ENCODE measurements around the gene BCAS3.
"Not testable (repeated sequence)": the region's sequence is repeated elsewhere in the genome, so short reads cannot be mapped to it uniquely, and the experiment has no call there.

The BCAS3 gene

DNA sequence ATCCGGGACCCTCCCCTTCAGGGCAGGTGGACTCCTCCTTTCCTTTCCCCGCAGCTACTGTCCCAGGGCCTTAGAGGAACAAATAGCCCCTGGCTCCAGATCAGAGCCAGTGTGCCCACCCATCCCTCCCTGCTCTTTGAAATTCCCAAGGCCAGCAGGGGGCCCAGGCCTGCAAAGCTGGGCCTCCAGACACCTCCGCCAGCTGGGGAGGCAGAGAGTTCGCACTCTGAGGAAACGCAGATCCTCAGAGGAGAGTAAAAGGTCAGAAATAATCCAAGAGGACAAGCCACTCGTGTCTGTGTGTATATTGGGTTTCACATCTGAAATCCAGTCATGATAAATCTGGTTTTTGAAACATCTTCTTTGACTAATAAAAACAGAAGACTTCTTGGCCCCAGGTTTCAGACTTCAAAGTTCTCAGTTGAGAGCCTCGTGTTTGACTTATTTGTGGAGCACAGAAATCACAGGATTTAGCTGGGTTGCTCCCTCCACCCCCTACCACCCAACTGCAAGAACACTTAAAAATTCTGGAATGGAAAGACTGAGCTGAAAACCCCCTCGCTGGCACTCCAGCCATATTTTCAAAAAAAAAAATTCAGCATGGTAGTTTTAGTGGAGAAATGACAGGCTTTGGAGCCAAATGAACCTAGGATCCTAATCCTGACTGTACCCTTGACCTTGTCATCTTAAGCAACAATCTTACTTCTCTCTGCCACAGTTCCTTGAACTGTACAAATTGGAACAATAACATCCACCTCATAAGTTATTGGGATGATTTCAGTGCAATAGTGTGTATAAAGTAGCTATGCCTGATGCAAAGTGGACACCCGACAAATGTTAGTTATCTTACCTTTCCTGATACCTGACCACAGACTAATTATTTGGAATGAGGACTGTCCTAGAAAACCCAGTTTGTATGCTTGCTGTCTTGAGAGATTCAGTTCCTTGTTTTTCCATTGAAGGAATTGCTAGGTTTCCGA, 677.5 kb downstream of the BCAS3 start:
- DNase-seq: no peak

DNA sequence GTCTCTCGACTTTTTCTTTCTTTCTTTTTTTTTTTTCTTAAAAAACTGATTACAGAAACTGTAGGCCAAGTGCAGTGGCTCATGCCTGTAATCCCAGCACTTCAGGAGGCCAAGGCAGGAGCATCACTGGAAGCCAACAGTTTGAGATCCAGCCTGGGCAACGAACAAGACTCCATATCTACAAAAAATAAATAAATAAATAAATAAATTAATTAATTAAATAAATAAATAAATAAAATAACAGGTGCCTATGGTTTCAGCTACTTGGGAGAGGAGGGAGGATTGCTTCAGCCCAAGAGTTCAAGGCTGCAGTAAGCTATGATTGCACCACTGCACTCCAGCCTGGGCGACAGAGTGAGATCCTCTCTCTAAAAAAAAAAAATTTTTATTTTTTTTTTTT, 679.4 kb downstream of the BCAS3 start:
- not testable (repeated sequence) for DNase-seq

DNA sequence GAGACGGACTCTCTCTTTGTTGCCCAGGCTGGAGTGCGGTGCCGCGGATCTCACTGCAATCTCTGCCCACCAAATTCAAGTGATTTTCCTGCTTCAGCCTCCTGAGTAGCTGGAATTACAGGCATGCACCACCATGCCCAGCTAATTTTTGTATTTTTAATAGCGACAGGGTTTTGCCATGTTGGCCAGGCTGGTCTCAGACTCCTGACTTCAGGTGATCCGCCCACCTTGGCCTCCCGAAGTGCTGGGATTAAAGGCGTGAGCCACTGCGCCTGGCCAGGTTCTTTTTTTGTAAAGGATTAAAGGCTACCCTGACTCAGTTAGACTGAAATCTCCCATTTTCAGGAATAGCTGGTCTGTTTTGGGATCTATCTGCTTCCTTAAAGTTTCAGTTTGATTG, 681.9 kb downstream of the BCAS3 start:
- DNase-seq: not testable (repeated sequence)

DNA sequence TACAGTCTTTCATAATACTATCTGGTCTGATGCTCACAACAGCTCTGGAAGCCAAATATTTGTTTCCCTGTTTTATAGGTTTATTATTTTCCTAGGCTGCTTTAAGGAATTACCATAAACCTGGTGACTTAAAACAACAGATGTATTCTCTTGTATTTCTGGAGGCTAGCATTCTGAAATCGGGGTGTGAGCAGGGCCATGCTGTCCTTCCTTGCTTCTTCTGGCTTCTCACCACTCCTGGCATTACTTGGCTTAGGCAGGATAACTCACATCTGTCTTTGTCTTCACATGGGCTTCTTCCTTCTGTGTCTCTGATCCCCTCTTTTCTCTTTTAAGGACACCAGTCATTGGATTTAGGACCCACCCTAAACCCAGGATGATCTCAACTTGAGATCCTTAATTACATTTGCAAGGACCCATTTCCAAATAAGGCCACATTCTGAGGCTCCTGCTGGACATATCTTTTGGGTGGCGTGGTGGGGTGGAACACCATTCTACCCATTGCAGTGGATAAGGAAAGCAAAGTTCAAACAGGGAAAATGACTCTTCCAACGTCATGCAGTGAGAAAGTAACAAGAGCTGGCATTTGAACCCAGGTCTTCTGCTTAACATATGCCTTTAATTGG, 682.8 kb downstream of the BCAS3 start:
- DNase-seq: no peak

DNA sequence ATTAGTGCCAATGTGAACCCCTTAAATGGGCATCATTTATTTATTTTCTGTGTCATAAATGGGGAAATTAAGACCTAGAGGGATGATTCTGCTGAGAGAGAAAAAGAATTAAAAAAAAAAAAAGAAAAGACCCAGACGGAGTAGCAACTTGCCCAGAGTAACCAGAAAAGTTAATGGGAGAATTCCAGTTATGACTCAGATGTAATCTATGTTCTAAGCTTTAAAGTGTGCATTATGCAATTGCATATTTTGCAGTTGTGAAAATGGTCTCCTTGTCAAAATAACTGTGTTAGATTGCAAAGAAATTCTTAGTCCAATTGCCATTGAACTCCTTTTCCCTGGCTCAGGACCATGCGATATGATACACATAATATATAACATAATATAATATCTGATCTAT, 683.4 kb downstream of the BCAS3 start:
- DNase-seq: peak; percentile 85

DNA sequence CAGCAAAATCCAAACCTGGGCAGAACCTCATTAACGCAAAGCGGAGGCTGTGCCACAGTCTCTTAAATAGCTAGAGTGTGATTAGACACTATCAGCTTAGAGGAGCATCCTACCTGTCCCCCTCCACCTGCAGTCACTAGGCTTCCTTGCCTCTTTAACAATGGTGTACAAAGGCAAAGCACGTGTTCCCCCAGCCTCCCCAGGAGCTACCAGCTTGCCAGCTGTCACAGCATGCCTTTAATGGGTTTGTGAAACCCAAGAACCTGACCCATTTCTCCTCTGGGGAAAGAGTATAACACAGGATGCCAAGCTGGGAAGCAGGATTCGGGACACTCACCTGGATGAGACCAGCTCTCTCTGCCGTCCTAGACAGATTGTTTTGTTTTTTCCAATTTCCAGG, 684.7 kb downstream of the BCAS3 start:
- DNase-seq: no peak

DNA sequence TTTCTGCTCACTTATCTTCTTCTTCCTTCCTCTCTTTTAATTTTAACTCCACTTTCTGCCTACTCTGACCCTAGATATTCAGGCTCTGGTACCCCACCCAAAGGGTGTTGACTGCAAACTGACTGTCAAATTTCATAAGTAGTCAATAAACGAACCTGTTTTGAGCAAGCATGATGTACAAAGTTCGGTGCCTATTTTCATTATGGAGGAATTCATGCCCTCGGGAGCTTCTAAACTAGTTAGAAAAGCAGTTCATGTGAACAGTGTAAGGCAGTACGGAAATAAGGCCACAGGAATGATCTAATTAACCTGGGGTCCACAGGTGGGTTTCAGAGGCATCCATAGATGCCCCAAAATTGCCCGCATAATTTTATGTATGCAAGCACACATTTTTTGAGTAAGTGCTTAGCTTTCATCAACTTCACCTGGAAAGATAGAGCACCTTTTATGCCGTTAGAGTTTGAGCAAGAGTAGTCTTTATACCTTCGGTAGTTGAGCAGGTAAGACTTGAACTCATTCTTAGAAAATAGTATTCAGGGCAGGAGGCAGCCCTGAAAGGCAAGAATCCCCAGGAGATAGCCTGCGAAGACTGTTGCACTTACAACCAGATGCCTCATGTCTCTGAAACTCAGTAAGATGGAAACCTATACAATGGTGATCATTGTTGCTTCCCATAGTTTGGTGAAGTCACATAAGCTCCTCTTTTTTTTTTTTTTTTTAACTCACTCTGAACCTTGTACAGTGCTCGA, 685.4 kb downstream of the BCAS3 start:
- DNase-seq: no peak

DNA sequence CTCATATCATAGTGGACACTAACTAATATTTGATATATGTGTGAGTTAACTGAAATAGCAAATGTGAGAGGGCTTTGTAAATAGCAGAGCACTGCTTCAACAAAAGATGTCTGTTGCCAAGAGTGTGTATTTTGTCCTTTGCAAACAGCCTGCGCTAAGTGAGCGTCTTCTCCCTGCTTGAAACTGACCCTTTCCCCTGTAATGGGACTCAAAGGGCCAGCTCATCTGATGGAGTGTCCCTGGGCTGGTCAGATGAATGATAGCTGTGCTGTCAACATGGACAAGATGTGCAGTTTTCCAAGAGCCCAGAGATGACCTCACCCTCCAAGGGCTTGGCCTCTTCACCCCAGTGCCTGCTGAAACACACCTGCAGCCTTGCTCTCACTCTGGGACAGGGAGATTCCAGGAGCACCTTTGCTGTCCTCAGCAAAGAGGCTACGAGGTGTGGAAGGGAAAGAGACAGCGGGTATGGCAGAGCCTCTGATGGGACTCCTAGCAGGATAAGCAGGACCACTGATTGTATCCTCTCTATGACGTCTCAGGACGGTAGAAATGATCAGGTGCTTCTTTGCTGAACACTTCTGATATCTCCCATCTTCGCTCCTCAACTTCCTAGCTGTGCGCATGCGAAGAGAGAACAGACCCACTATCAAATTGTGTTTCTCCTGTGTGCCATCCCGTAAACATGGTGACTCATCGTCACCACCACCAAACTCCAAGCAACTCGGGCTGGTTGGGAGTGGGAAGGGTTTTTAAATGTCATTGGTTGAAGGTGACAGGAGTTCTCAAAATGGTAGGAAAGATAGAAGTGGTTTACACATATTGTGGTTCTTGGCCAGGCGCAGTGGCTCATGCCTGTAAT, 686.2 kb downstream of the BCAS3 start:
- no peak for DNase-seq

DNA sequence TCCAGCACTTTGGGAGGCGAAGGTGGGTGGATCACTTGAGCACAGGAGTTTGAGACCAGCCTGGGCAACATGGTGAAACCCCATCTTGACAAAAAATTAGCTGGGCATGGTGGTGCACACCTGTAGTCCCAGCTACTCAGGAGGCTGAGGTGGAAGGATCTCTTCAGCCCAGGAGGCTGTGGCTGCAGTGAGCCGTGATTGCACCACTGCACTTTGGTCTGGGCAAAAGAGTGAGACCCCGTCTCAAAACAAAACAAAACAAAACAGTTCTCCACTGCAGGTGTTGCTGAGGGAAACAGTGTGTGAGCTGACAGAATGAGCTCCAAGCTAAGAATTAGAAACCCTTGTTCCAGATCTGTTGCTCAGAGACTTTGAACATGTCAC, 686.8 kb downstream of the BCAS3 start:
- DNase-seq: no peak

DNA sequence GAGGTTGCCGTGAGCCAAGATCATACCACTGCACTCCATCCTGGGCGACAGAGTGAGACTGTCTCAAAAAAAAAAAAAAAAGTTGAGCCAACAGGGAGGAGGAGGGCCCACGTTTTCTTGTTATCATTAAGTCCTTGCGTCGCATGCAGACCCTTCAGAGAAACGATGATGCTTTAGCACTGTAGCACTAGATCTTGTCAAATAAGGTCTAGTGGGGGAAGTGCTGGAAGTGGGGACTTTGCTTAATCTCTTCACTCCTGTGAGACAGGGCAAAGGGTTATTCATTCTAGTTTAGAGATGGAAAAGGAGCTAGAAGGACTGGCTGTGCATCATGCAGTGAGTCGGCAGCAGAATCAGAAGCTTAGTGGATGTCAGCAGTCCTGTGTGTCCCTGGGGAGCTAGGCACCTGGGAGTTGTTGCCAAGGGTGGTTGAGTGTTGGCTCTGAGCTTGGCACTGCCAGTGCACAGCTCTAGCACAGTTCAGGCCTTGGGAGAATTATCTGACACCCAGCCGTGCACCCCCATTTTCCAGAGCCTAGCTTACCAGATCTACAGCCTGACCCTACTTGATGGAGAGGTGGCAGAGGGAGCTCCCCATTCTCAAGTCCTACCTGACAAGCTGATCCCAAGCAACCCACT, 688.5 kb downstream of the BCAS3 start:
- DNase-seq: no peak

DNA sequence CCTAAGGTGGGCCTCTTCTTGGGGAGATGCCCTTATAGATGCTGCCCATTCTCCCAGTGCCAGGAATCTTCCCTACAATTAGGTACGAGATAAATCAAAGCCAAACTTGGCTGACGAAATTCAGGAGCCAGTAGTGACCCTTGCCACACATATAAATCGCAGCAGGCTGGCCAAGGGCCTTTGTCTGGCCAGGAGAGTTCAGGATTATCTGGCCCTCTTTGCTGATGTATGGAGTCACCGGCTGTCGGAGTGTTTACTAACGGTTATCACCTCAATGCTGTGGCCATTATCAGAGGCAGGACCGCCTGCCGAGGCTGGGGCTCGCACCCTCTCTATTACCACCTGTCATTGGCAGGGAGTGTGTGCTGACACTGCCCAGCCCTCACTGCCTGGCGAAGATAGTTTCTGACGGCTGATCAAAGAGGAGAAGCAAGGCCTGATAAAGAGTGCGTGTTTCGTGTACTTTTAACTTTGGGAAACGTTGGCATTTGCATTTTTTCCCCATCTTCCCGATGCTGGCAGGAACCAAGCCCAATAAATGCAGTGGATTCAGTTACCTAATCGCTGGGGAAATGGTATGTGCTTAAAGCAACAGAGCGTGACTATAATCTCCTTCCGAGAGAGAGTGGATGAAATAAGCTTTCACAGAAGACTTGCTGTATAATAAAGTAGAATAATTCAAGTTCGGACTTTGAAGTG, 689.2 kb downstream of the BCAS3 start:
- no peak for DNase-seq

DNA sequence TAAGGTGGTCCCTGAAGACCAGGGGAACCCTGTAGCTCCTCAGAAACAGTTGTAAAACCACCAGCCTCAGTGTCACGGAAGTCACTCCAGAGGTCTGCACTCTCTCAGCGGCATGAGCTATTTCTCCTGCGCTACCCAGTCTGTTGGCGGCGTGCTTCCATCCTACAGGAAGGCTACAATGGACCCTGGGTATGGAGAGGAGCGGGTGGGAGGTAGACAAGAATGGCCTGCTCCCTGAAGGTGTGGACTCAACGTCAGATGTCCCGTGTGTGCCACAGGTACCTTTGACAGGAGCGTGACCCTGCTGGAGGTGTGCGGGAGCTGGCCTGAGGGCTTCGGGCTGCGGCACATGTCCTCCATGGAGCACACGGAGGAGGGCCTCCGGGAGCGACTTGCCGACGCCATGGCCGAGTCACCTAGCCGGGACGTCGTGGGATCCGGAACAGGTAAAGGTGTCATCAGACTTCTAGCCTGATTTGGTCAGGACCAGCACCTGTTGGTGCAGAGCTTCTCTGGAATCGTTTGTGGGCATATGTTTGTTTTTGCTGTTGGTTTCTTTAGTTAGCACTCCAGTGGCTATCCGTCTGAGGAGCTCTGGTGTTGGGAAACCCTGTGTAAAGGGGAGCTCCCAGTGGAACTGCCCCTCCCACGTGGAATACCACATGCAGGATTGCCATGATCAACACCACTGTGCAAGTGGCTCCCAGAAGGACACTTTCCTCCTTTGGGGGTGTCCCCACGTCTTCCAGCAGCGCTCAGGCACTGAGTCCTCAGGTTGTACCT, 690.6 kb downstream of the BCAS3 start:
- no peak for DNase-seq

DNA sequence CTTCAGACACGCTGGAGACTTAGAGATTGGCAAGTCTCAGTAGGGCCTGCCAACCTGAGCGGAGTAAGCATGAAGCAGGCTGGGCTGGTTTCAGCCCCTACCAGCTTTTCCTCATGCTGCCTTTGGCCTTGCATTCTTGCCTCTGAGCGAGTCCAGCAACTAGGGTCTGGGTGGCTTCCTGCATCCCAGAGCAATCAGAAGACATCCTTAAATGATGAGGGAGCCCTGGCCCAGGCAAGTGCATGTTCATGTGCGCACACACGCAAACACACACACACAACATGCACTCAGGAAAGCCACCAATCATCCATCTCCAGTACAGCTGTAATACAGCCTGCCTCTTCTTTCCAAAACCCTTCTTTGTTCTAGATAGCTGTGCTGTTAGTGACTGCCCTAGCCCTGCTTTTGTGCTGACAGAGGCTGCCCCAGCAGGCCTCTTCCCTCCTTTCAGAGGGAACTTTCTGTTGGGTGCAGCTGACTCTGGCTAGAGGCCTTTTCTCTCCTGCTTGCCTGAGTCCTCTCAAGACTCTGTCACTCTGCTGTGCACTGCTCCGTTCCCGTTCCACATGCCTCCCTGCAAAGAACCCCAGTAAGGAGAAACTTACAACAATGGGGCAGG, 691.3 kb downstream of the BCAS3 start:
- DNase-seq: no peak

DNA sequence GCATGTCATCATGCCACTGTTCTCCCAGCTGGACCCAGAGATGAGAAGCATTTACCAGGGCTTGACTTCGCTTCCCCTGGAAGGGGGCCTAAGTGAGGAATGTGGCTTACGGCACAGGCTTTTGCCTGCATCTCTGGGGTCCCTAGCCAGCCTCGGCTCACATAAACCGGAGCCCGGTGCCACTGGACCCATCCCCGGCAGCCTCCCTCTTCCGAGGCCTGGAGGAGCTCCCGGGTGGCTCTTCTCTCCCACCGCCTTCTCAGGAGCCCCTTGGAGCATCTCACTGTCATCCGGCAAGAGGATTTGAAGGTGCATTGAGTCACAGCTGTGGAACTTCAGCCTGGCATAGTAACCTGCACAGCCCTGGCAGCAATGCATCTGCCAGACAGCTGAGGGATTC, 692.1 kb downstream of the BCAS3 start:
- no peak for DNase-seq

DNA sequence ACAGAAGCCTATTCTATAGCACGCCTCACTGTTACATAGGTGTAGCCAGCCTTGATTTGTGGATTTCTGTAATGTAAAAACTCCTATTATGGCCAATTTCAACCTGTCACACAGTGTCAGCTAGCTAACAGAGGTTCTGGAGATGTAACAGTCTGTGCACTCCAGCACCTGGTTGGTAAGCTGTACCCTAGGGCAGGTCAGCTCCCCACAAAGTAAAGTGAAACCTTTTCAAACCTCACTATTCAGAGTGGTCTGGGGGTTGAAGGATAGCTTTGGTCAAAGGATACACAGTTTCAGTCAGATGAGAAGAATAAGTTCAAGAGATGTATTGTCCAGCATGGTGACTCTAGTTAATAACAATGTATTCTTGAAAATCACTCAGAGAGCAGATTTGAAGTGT, 693.5 kb downstream of the BCAS3 start:
- DNase-seq: no peak

DNA sequence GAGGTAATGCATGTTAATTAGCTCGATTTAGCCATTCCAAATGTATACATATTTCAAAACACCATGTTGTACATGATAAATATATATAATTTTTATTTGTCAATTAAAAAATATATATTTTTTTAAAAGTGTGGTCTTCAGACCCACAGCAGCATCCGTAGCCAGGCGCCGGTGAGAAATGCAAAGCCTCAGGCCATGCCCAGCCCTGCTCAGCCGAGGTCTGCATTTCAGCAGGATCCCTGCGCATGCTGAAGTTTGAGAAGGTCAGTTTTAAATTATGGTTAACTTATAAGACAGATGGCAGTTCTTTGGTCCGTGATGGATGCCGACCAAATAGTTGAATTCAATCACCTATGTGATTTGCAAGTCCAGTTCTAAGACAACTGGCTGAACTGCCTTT, 694.0 kb downstream of the BCAS3 start:
- DNase-seq: no peak

DNA sequence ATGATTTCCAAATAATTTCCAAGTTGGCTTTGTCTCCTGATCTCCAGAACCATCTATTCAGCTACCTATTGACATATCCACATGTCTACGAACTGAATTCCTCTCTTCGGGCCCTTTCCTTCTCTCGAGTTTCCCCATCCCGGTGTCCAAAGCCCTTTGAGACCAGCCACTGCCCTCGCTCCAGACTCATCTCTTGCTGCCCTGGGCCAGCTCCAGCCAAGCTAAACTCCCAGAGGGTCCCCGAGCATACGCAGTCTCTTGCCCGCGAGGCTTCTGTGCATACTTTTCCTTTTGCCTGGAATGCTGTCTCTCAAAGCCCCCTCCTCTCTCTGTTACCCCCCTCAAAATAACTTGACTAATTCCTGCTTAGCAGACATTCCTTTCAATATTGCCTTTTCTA, 694.8 kb downstream of the BCAS3 start:
- DNase-seq: no peak

DNA sequence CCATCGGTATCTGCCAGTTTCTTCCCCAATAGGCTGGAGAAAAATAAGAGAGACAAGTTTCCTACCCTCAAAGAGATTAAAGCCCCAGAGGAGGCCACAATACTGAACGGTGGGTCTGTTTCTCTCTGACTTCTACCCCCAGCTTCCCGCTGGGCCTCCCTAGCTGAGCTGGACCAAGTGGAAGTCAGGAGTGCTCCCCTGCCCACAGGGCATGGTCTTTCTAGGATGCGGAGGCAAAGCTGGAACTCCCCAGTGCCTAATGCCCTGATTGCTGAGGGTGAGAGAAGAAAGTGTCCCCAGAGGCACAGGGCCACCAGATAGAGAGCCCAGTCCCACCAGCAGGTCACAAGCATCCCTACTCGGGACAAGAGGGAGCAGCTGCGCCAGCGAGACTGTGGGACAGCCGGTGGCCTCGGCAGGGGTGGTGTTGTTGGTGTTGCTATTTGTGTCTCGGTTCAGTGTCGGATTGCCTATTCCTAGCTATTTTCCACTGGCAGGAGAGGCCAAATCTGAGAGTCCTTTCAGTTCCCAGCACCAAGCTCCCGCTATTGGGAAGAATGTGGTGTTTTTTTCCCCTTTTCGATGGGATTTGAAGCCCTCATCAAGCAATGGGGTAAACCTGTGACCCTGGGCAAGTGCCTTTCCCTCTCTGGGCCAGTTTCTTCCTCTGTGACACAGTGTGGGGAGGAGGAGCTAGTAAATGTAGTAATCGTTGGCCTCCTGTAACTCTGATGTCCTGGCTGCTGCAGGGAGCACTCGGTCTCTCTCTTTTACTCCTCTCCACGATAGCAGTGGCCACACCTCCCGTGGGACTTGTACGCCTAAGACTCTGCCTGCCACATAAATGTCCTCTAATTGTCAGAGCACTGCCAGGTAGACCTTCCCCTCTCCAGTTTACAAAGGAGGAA, 699.5 kb downstream of the BCAS3 start:
- DNase-seq: no peak

Measured in fibroblast of skin of right quadriceps (primary cell).